Pancreas (tissue), 10 donors: ENCODE measurements around the gene CGREF1. TPM values are rescaled to one million over a fixed set of nuclear protein-coding genes. Genes with fewer than 3 reads are reported as not detected.

Experiments
- ATAC-seq, 4 donors: fragments of 200-7000 bp; cut with Tn5 transposase; one replicate each; pipeline versions ENCODE4 v1.8.0 to v1.9.1; 2020; ENCODE audit warnings: mild to moderate bottlenecking in 4 of 4, moderate library complexity in 4 of 4
- DNase-seq, 6 donors: peaks; one replicate each; pipeline ENCODE4 v3.0.0-alpha.2; 2020
- FAIRE-seq: peaks from 2 replicates; lab custom pipeline; 2012; peaks lifted over from hg19 to GRCh38; lab: Jason Lieb, UNC
- H3K27ac ChIP-seq, 4 donors: fragments of 200-600 bp; sonication (generic); 1 replicate in 3 of 4; 2 replicates in 1 of 4; pipeline versions ENCODE4 v1.5.0 to v1.8.0; 2020
- H3K27me3 ChIP-seq, 4 donors: fragments of 200-600 bp; one replicate each; pipeline ENCODE4 v1.8.0; 2021
- H3K36me3 ChIP-seq, 3 donors: fragments of 200-600 bp; sonication (generic) in 1 of 3; one replicate each; pipeline versions ENCODE4 v1.5.0 to v1.8.0; 2020 to 2021
- H3K4me1 ChIP-seq, 3 donors: fragments of 200-600 bp; one replicate each; pipeline ENCODE4 v1.8.0; 2021
- H3K4me3 ChIP-seq, 4 donors: fragments of 200-600 bp; sonication (generic) in 2 of 4; one replicate each; pipeline versions ENCODE4 v1.5.0 to v1.8.0; 2020 to 2021
- H3K9me3 ChIP-seq, 4 donors: fragments of 200-600 bp; one replicate each; pipeline ENCODE4 v1.8.0; 2021
- WGBS, 2 donors: extraction: QIAGEN DNeasy Blood & Tissue Kit; methylation state at CpG; one replicate each; pipeline ENCODE4 v1.1.7; 2013; 5-methylcytosine and 5-hydroxymethylcytosine counted together
- intact Hi-C, 3 donors: fragments of 100-400 bp; cut with DNase I; formaldehyde crosslinking; loops; one replicate each; pipeline versions ENCODE4 v1.11.1 to v1.14.2; 2022
- polyA plus RNA-seq, 2 donors: library from polyadenylated mRNA; stranded (reverse); fragments of 200-250 nt; gene quantifications; one replicate each; pipeline ENCODE4 v1.2.3, GENCODE V29; 2013
- total RNA-seq, 6 donors: library from RNA; stranded (reverse); fragmentation: NEBNext Ultra II Directional in 4 of 6; extraction: Animal tissue kit (Norgen Biotek cat#: 25700) in 4 of 6; gene quantifications; one replicate each; pipeline versions ENCODE4 v1.2.1 to v1.2.4, GENCODE V29; 2021 to 2023
- TF ChIP-seq, protein P1 (sequence below), 4 donors: fragments of 200-600 bp; sonication (generic) in 3 of 4; IDR thresholded peaks; one replicate each; pipeline versions ENCODE4 v1.5.0 to v1.8.0; 2021; ENCODE audit warnings: antibody characterized with exemption in 4 of 4
- donor health status: healthy with polysubstance abuse.
- donor health status: DM: no; HTN: no; CAD: no; lungs with moderate emphysema.
- donor health status: DM: no; HTN: no; CAD: no.
- donor health status: control.
- donor health status: control.
- donor health status: Bipolar disorder and iron deficiency.
- donor health status: DM: yes; HTN: yes; CAD: no.
- donor health status: DM: no; HTN: no; CAD: no.
- donor health status: DM: no; HTN: no; CAD: no.
- donor health status: DM: yes; HTN: yes; CAD: no.

CGREF1 gene
- total and polyA plus RNA-seq, 8 donors: 0.42 to 1.2 (median 0.78) TPM; not detected in 1

DNA sequence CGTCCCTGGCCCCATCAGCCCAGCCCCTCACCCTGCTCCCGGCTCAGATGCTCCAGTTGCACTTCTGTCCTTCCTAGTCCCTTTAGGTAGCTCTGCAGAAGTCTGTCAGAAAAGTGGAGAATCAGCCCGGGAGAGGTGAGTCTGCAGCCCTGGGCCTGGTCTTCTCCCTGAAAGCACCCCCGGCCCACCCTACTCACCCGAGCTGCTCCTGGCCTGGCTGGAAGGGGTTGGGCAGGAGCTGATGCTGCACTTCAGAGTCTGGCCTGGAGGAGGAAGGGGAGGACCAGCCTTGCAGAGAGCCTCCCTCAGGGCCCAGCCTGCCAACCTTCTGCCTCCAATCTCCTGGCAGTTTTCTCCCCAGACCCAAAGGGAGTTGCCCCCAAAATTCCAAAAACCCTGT lies 16.6 kb downstream of the CGREF1 start:
- TF ChIP-seq, protein P1, sequence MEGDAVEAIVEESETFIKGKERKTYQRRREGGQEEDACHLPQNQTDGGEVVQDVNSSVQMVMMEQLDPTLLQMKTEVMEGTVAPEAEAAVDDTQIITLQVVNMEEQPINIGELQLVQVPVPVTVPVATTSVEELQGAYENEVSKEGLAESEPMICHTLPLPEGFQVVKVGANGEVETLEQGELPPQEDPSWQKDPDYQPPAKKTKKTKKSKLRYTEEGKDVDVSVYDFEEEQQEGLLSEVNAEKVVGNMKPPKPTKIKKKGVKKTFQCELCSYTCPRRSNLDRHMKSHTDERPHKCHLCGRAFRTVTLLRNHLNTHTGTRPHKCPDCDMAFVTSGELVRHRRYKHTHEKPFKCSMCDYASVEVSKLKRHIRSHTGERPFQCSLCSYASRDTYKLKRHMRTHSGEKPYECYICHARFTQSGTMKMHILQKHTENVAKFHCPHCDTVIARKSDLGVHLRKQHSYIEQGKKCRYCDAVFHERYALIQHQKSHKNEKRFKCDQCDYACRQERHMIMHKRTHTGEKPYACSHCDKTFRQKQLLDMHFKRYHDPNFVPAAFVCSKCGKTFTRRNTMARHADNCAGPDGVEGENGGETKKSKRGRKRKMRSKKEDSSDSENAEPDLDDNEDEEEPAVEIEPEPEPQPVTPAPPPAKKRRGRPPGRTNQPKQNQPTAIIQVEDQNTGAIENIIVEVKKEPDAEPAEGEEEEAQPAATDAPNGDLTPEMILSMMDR (IDR thresholded peaks at IDR 0.05): no peak
- no peaks in the 10 kb centered on the region for H3K9me3 ChIP-seq

DNA sequence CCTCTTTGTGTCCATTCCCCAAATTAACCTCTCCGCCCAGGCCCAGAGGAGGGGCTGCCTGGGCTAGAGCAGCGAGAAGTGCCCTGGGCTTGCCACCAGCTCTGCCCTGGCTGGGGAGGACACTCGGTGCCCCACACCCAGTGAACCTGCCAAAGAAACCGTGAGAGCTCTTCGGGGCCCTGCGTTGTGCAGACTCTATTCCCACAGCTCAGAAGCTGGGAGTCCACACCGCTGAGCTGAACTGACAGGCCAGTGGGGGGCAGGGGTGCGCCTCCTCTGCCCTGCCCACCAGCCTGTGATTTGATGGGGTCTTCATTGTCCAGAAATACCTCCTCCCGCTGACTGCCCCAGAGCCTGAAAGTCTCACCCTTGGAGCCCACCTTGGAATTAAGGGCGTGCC lies 18.9 kb downstream of the CGREF1 start:
- peaks cover 0 to 10% (median 8%) of the 10 kb centered on the region in 3 donors for H3K4me1 ChIP-seq
- H3K4me3 ChIP-seq: no peak overlapping the region
- WGBS, 2 donors: 90% methylated on average over 10 of the region's 10 CpGs
- intact Hi-C loops: loop anchor here in 1 of 3 donors (5.0 kb wide), 1 partner anchor 177 kb away; the partner anchor contains the start of gene DNAJC5G
- no peak overlapping the region for H3K27ac ChIP-seq
- no peaks in the 10 kb centered on the region for H3K9me3 ChIP-seq
- no peak for FAIRE-seq
- TF ChIP-seq, protein P1 (IDR thresholded peaks at IDR 0.05): no peak
- no peak for ATAC-seq
- no peaks in the 10 kb centered on the region for H3K27me3 ChIP-seq
- H3K36me3 ChIP-seq: no peaks in the 10 kb centered on the region
- DNase-seq: peak in 1 of 6 donors; percentile 58

More for the DNA sequence above, 16.6 kb downstream of the CGREF1 start:
- no peaks in the 10 kb centered on the region for H3K4me1 ChIP-seq
- H3K27ac ChIP-seq: no peak overlapping the region
- intact Hi-C loops: loop anchor here in 1 of 3 donors (5.0 kb wide), 1 partner anchor 175 kb away; the partner anchor contains the start of gene DNAJC5G
- DNase-seq: no peak
- ATAC-seq: no peak
- FAIRE-seq: no peak
- H3K4me3 ChIP-seq: no peak overlapping the region
- no peaks in the 10 kb centered on the region for H3K36me3 ChIP-seq
- no peaks in the 10 kb centered on the region for H3K27me3 ChIP-seq
- WGBS, 2 donors: 80 to 92% methylated on average over 5 of the region's 5 CpGs

DNA sequence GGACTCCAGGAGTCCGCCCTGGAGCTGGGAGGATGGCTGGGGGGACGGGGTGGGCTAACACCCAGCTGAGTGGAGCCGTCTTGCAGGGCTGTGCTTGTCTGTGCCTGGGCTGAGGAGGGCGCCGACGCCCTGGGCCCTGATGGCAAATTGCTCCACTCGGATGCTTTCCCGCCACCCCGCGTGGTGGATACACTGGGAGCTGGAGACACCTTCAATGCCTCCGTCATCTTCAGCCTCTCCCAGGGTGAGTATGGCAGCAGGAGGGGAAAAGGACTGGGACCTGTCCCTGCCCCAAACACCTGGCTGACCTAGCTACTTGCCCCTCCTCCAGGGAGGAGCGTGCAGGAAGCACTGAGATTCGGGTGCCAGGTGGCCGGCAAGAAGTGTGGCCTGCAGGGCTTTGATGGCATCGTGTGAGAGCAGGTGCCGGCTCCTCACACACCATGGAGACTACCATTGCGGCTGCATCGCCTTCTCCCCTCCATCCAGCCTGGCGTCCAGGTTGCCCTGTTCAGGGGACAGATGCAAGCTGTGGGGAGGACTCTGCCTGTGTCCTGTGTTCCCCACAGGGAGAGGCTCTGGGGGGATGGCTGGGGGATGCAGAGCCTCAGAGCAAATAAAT lies 19.5 kb downstream of the CGREF1 start:
- no peak overlapping the region for H3K27ac ChIP-seq
- H3K4me1 ChIP-seq: peaks cover 0 to 10% (median 8%) of the 10 kb centered on the region in 3 donors
- peak in 1 of 6 donors; percentile 54 for DNase-seq
- no peak overlapping the region for H3K4me3 ChIP-seq
- TF ChIP-seq, protein P1 (IDR thresholded peaks at IDR 0.05): no peak
- ATAC-seq: no peak
- no peaks in the 10 kb centered on the region for H3K27me3 ChIP-seq
- no peaks in the 10 kb centered on the region for H3K36me3 ChIP-seq
- H3K9me3 ChIP-seq: no peaks in the 10 kb centered on the region
- 89 to 92% methylated on average over 19 of the region's 19 CpGs for WGBS, 2 donors
- intact Hi-C loops: loop anchor here in 1 of 3 donors (2.0 to 10.0 kb wide), 2 partner anchors 95 to 179 kb away; no protein-coding TSS in a partner anchor
- FAIRE-seq: no peak

DNA sequence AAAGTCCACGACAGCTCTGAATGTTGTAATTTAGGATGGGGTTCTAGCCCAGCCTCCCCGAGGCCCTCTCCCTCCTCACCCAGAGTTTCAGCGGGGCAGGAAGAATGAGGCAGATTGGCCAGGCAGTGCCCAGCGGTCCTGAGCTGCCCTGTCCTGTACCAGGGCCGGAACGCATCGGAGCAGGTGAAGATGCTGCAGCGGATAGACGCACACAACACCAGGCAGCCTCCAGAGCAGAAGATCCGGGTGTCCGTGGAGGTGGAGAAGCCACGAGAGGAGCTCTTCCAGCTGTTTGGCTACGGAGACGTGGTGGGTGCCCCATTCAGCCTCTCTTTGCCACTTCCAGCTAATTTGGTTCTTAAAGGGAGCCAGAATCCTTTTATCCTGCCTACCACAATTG lies 21.6 kb downstream of the CGREF1 start:
- H3K36me3 ChIP-seq: no peaks in the 10 kb centered on the region
- no peaks in the 10 kb centered on the region for H3K9me3 ChIP-seq
- no peak overlapping the region for H3K4me3 ChIP-seq
- ATAC-seq (no peak), DNase-seq (peak in 1 of 6 donors; percentile 53), FAIRE-seq (no peak)
- 88 to 96% methylated on average over 14 of the region's 14 CpGs for WGBS, 2 donors
- peaks cover 0 to 10% (median 8%) of the 10 kb centered on the region in 3 donors for H3K4me1 ChIP-seq
- intact Hi-C loops: loop anchor here in 1 of 3 donors (10.0 kb wide), 1 partner anchor 97 kb away; no protein-coding TSS in a partner anchor
- H3K27ac ChIP-seq: no peak overlapping the region
- no peaks in the 10 kb centered on the region for H3K27me3 ChIP-seq
- TF ChIP-seq, protein P1 (IDR thresholded peaks at IDR 0.05): no peak
